CD14-positive monocyte (primary cell): Measurements from ENCODE around the gene PRR23C. TPM values are rescaled to one million over a fixed set of nuclear protein-coding genes. Genes with fewer than 3 reads are reported as not detected.

Experiments used
- DNase-seq, 3 donors: peaks; one replicate each; pipeline ENCODE4 v3.0.0-alpha.2; 2011 to 2022
- H2AFZ ChIP-seq: 2 replicates; pipeline ENCODE4 v1.6.0; 2012; ENCODE audit warnings: mild to moderate bottlenecking, low read depth, low read length, inconsistent platforms; ENCODE audit not compliant: insufficient read depth, poor library complexity, severe bottlenecking
- H3K27ac ChIP-seq, 2 donors: 1 replicate in 1 of 2; 2 replicates in 1 of 2; pipeline ENCODE4 v1.5.1; 2012 to 2013; ENCODE audit warnings: low read length in 2 of 2, control low read depth in 1 of 2, inconsistent platforms in 1 of 2, low read depth in 1 of 2, mild to moderate bottlenecking in 1 of 2
- H3K27me3 ChIP-seq, 2 donors: one replicate each; pipeline versions ENCODE4 v1.6.0 to v1.6.1; 2011 to 2013; ENCODE audit warnings: low read length in 2 of 2; ENCODE audit not compliant: control insufficient read depth in 2 of 2, insufficient read depth in 2 of 2
- H3K36me3 ChIP-seq, 2 donors: replicated peaks in 1 of 2; 1 replicate in 1 of 2; 2 replicates in 1 of 2; pipeline versions ENCODE4 v1.5.1 to v1.6.1; 2012 to 2013; ENCODE audit warnings: low read length in 2 of 2, control low read depth in 1 of 2, inconsistent platforms in 1 of 2, mild to moderate bottlenecking in 1 of 2; ENCODE audit not compliant: insufficient read depth in 2 of 2, control insufficient read depth in 1 of 2
- H3K4me1 ChIP-seq, 2 donors: 1 replicate in 1 of 2; 2 replicates in 1 of 2; pipeline versions ENCODE4 v1.5.1 to v1.6.1; 2012 to 2013; ENCODE audit warnings: low read length in 2 of 2, control low read depth in 1 of 2, inconsistent platforms in 1 of 2, mild to moderate bottlenecking in 1 of 2, moderate library complexity in 1 of 2; ENCODE audit not compliant: insufficient read depth in 2 of 2, control insufficient read depth in 1 of 2
- H3K4me2 ChIP-seq: replicated peaks from 2 replicates; pipeline ENCODE3; 2012; ENCODE audit warnings: low read length, moderate library complexity, mild to moderate bottlenecking; ENCODE audit not compliant: poor library complexity, severe bottlenecking; ENCODE audit errors: extremely low read depth
- H3K4me3 ChIP-seq, 3 experiments: fragments of 200-600 bp in 1 of 3; sonication (generic) in 1 of 3; replicated peaks in 1 of 3; 1 replicate in 2 of 3; 2 replicates in 1 of 3; pipeline ENCODE4 v1.5.1; 2011 to 2013; ENCODE audit warnings: low read length in 3 of 3, mild to moderate bottlenecking in 3 of 3, control low read depth in 2 of 3, low read depth in 2 of 3, inconsistent platforms in 1 of 3, moderate library complexity in 1 of 3
- H3K79me2 ChIP-seq: 2 replicates; pipeline ENCODE4 v1.6.0; 2012; ENCODE audit warnings: mild to moderate bottlenecking, control low read depth, inconsistent platforms, low read length, moderate library complexity; ENCODE audit not compliant: insufficient read depth
- H3K9ac ChIP-seq: 2 replicates; pipeline ENCODE4 v1.6.0; 2017; ENCODE audit warnings: low read length, mild to moderate bottlenecking; ENCODE audit not compliant: insufficient read depth, poor library complexity, severe bottlenecking
- H3K9me3 ChIP-seq, 2 donors: replicated peaks in 1 of 2; 1 replicate in 1 of 2; 2 replicates in 1 of 2; pipeline versions ENCODE4 v1.5.1 to v1.6.1; 2012 to 2013; ENCODE audit warnings: low read length in 2 of 2, control low read depth in 1 of 2; ENCODE audit not compliant: control insufficient read depth in 1 of 2, insufficient read depth in 1 of 2
- H4K20me1 ChIP-seq: 2 replicates; pipeline ENCODE4 v1.6.0; 2012; ENCODE audit warnings: mild to moderate bottlenecking, low read length, control low read depth, moderate library complexity; ENCODE audit not compliant: insufficient read depth
- H3K27ac Mint-ChIP-seq, 7 donors: one replicate each; pipeline ENCODE4 v1.8.0; 2020; ENCODE audit warnings: mild to moderate bottlenecking in 7 of 7, mixed read lengths in 7 of 7, moderate library complexity in 6 of 7, inconsistent platforms in 2 of 7
- H3K27me3 Mint-ChIP-seq, 3 donors: one replicate each; pipeline ENCODE4 v1.8.0; 2021 to 2022; ENCODE audit warnings: low read depth in 3 of 3, mild to moderate bottlenecking in 3 of 3, mixed read lengths in 3 of 3, moderate library complexity in 3 of 3, inconsistent platforms in 1 of 3
- H3K36me3 Mint-ChIP-seq, 2 donors: one replicate each; pipeline ENCODE4 v1.8.0; 2020; ENCODE audit warnings: mixed read lengths in 2 of 2, inconsistent platforms in 1 of 2, mild to moderate bottlenecking in 1 of 2
- H3K4me1 Mint-ChIP-seq: one replicate; pipeline ENCODE4 v1.8.0; 2020; ENCODE audit warnings: mild to moderate bottlenecking, mixed read lengths
- H3K4me3 Mint-ChIP-seq, 2 donors: one replicate each; pipeline ENCODE4 v1.8.0; 2020; ENCODE audit warnings: mild to moderate bottlenecking in 2 of 2, mixed read lengths in 2 of 2, moderate library complexity in 1 of 2
- H3K9me3 Mint-ChIP-seq, 7 donors: one replicate each; pipeline ENCODE4 v1.8.0; 2020 to 2022; ENCODE audit warnings: mixed read lengths in 7 of 7, mild to moderate bottlenecking in 6 of 7, moderate library complexity in 6 of 7, inconsistent platforms in 2 of 7
- CTCF ChIP-seq: fragments of 200-600 bp; IDR thresholded peaks from one replicate; pipeline ENCODE4 v1.8.0; 2022; ENCODE audit warnings: antibody characterized with exemption, mild to moderate bottlenecking
- WGBS: methylation state at CpG from one replicate; pipeline ENCODE4 v1.1.5; 2013; ENCODE audit warnings: missing lambda C conversion rate; ENCODE audit not compliant: insufficient coverage; 5-methylcytosine and 5-hydroxymethylcytosine counted together
- intact Hi-C, 2 donors: fragments of 100-400 bp; cut with micrococcal nuclease; formaldehyde crosslinking; loops; one replicate each; pipeline versions ENCODE4 v1.15.0 to v1.15.1; 2023
- polyA plus RNA-seq, 3 donors: library from polyadenylated mRNA; depleted of rRNA in 1 of 3; unstranded in 2 of 3; stranded (reverse) in 1 of 3; fragments of 300-500 nt in 2 of 3; fragments of >200 nt in 1 of 3; fragmentation: Illumina TruSeq in 2 of 3; gene quantifications; 1 replicate in 2 of 3; 2 replicates in 1 of 3; pipeline ENCODE4 v1.2.3, GENCODE V29; 2012 to 2021

The PRR23C gene
- polyA plus RNA-seq, 3 donors: not detected

DNA sequence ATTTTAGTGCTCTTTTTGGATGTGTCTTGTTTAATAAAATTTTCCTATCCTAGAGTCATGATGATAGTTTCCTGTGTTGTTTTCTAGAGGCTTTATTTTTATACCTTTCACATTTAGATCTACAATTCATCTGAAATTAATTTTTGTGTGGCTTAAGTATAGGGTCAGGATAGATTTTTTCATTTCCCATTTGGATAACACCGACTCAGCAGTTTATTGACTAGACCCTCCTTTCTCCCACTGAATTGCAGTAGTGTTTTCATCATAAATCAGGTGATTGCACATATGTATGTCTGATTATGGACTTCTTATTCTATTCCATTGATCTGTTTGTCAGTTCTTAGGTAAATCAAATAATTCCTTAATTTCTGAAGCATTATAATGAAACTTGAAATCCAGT lies 49.0 kb downstream of the PRR23C start:
- H3K79me2 ChIP-seq: no peaks in the 10 kb centered on the region
- no peak overlapping the region for H2AFZ ChIP-seq
- H3K36me3 Mint-ChIP-seq: no peaks in the 10 kb centered on the region
- H3K27ac Mint-ChIP-seq: no peak overlapping the region
- peaks cover 0 to 4% (median 1%) of the 10 kb centered on the region in 7 donors for H3K9me3 Mint-ChIP-seq
- intact Hi-C loops: no loop called here
- H3K27ac ChIP-seq: no peak overlapping the region
- no peak for TF ChIP-seq CTCF
- no peak overlapping the region for H3K4me3 Mint-ChIP-seq
- H3K27me3 Mint-ChIP-seq: peaks cover 3 to 4% (median 4%) of the 10 kb centered on the region in 3 donors
- no peak overlapping the region for H3K4me2 ChIP-seq
- WGBS: no CpG with 5 or more reads among the region's 1 CpG
- no peaks in the 10 kb centered on the region for H3K4me1 Mint-ChIP-seq
- H3K27me3 ChIP-seq: no peaks in the 10 kb centered on the region
- H4K20me1 ChIP-seq: no peaks in the 10 kb centered on the region
- no peak for DNase-seq
- no peaks in the 10 kb centered on the region for H3K9me3 ChIP-seq
- H3K36me3 ChIP-seq: no peaks in the 10 kb centered on the region
- no peak overlapping the region for H3K4me3 ChIP-seq
- no peaks in the 10 kb centered on the region for H3K4me1 ChIP-seq
- no peak overlapping the region for H3K9ac ChIP-seq

Other genes with a start within 250 kb of the PRR23C start
- gene PIK3CB, start 210.0 kb downstream of the PRR23C start, polyA plus RNA-seq: 10 to 100 TPM; 14.1 to 33.6 (median 20.4) TPM
- gene FOXL2, start 97.8 kb downstream of the PRR23C start, polyA plus RNA-seq: not detected
- not detected for gene FOXL2NB, start 97.7 kb downstream of the PRR23C start, polyA plus RNA-seq
- not detected for gene PRR23A, start 38.6 kb downstream of the PRR23C start, polyA plus RNA-seq
- gene PRR23B, start 24.0 kb downstream of the PRR23C start, polyA plus RNA-seq: not detected